HepG2 (cell line): Measurements from ENCODE around the gene KISS1. TPM values are rescaled to one million over a fixed set of nuclear protein-coding genes. Genes with fewer than 3 reads are reported as not detected.

Experiments used
- GTF3A ChIP-seq: sonication (generic); formaldehyde crosslinking; conservative IDR thresholded peaks from 2 replicates; pipeline ENCODE4 v1.4.0; 2020; ENCODE audit warnings: mild to moderate bottlenecking, missing genetic modification reagents
- KDM5A ChIP-seq: fragments of 200-600 bp; sonication (generic); IDR thresholded peaks from 2 replicates; pipeline ENCODE4 v1.7.0; 2018; ENCODE audit warnings: antibody characterized with exemption, mild to moderate bottlenecking, low read length, borderline replicate concordance
- NFKB2 ChIP-seq: sonication (generic); formaldehyde crosslinking; IDR thresholded peaks from 2 replicates; pipeline ENCODE4 v1.4.0; 2020; ENCODE audit warnings: missing genetic modification reagents, borderline replicate concordance
- NFYC ChIP-seq: IDR thresholded peaks from 2 replicates; pipeline ENCODE4 v1.6.1; 2016; ENCODE audit warnings: missing genetic modification reagents, missing compliant biosample characterization
- SMAD1 ChIP-seq: sonication (generic); formaldehyde crosslinking; IDR thresholded peaks from 2 replicates; pipeline ENCODE4 v1.4.0; 2020; ENCODE audit warnings: missing genetic modification reagents, low read depth, mild to moderate bottlenecking, borderline replicate concordance
- SRF ChIP-seq: IDR thresholded peaks from 2 replicates; pipeline ENCODE4 v1.6.1; 2011; ENCODE audit warnings: mild to moderate bottlenecking, low read depth, low read length, moderate library complexity
- ZMAT3 ChIP-seq: sonication (generic); formaldehyde crosslinking; conservative IDR thresholded peaks from 2 replicates; pipeline ENCODE4 v1.7.0; 2021; ENCODE audit warnings: missing genetic modification reagents
- ZNF207 ChIP-seq: fragments of 450-650 bp; IDR thresholded peaks from 2 replicates; pipeline ENCODE4 v1.6.1; 2016; ENCODE audit warnings: antibody characterized with exemption, borderline replicate concordance
- ZNF225 ChIP-seq: sonication (generic); formaldehyde crosslinking; IDR thresholded peaks from 2 replicates; pipeline ENCODE4 v1.4.0; 2020; ENCODE audit warnings: mild to moderate bottlenecking, missing genetic modification reagents
- ZNF44 ChIP-seq: sonication (generic); formaldehyde crosslinking; IDR thresholded peaks from 2 replicates; pipeline ENCODE4 v1.5.1; 2020; ENCODE audit warnings: mild to moderate bottlenecking, missing genetic modification reagents
- polyA plus RNA-seq, 8 experiments: library from polyadenylated mRNA; depleted of rRNA in 3 of 8; stranded (reverse) in 7 of 8; unstranded in 1 of 8; fragments of >200 nt; fragmentation: Illumina TruSeq in 4 of 8; extraction: Trizol in 4 of 8; gene quantifications; 2 replicates each; pipeline versions ENCODE4 v1.2.1 to v1.2.3, GENCODE V29; 2011 to 2016; ENCODE audit warnings: low read depth in 4 of 8, missing spikeins in 1 of 8, mixed read lengths in 1 of 8; ENCODE audit not compliant: insufficient read depth in 1 of 8
- total RNA-seq, 5 experiments: library from RNA; depleted of rRNA; stranded (reverse); fragments of >200 nt; fragmentation: Illumina TruSeq; extraction: Trizol; gene quantifications; 2 replicates each; pipeline ENCODE4 v1.2.3, GENCODE V29; 2016; ENCODE audit warnings: low read depth in 1 of 5
- TF ChIP-seq, protein P1 (sequence below): sonication (generic); formaldehyde crosslinking; IDR thresholded peaks from 2 replicates; pipeline ENCODE4 v1.4.0; 2020; ENCODE audit warnings: missing genetic modification reagents
- TF ChIP-seq, protein P2 (sequence below): IDR thresholded peaks from 2 replicates; pipeline ENCODE4 v1.6.1; 2016; ENCODE audit warnings: missing biosample characterization, missing genetic modification reagents, low read depth
- TF ChIP-seq, protein P3 (sequence below): sonication (generic); formaldehyde crosslinking; IDR thresholded peaks from 2 replicates; pipeline ENCODE4 v1.4.0; 2020; ENCODE audit warnings: missing genetic modification reagents, borderline replicate concordance
- TF ChIP-seq, protein P4 (sequence below): sonication (generic); formaldehyde crosslinking; IDR thresholded peaks from 2 replicates; pipeline ENCODE4 v1.4.0; 2020; ENCODE audit warnings: mild to moderate bottlenecking, low read depth, missing genetic modification reagents
- TF ChIP-seq, protein P5 (sequence below): sonication (generic); formaldehyde crosslinking; IDR thresholded peaks from 2 replicates; pipeline ENCODE4 v1.5.0; 2020; ENCODE audit warnings: mild to moderate bottlenecking, missing genetic modification reagents

Gene KISS1
- total and polyA plus RNA-seq, 2 of the 13 experiments (the other 11 are each of a cell fraction or from before 2014, with no cell fraction given) = 0.24 to 0.80 TPM

DNA sequence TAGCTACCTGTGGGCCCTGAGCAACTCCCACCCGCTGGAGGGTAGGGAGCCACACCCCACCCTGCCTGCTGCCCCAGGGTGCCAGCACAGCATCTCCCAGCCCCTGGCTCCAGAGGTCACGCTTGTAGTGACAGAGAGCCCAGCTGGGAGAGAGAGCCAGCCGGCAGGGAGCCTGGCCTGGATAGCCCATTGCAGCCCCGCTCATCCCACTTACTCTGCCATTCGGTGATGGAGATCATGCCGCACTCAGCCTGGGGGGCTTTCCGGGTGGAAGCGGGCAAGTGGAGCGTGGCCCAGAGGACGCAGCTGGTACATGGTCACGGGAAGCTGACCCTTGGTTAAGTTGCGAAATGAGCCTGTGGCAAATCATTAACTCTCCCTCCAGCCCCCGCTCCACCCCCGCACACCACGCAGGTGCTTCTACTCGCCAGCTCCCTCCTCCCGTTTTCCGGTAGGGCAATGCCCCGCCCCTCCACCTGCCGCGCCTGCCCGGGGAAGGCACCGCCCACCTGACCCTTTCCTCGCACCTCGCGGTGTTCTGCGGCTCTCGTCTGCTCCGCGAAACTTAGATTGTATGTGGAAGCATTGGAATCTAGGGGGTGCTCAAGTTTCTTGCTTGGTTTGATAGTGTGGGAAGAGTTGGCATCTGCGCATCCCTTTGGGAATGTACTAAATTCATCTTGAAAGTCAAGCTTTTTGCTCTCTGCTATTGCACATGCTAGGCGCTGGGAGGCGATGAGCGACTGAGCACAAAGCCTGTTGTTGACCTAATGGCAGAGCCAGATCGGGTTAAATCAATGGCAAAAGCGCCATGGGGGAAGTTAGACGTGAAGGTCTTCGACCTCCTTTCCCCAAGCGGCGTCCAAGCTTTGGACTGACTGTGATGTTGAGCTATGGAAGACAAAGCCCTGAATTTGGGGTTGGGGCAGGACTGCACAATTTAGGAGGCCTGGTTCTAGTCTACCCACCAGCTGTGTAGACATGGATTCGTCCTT lies 17.7 kb upstream of the KISS1 start, which contains the start of gene GOLT1A (continued):
- TF ChIP-seq, protein P1, sequence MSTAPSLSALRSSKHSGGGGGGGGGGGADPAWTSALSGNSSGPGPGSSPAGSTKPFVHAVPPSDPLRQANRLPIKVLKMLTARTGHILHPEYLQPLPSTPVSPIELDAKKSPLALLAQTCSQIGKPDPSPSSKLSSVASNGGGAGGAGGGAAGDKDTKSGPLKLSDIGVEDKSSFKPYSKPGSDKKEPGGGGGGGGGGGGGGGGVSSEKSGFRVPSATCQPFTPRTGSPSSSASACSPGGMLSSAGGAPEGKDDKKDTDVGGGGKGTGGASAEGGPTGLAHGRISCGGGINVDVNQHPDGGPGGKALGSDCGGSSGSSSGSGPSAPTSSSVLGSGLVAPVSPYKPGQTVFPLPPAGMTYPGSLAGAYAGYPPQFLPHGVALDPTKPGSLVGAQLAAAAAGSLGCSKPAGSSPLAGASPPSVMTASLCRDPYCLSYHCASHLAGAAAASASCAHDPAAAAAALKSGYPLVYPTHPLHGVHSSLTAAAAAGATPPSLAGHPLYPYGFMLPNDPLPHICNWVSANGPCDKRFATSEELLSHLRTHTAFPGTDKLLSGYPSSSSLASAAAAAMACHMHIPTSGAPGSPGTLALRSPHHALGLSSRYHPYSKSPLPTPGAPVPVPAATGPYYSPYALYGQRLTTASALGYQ (CRISPR knock-in tag) = peak; percentile 54; the same call in 1 of the 2 replicates
- TF ChIP-seq NFKB2 (CRISPR knock-in tag) (peak; percentile 89; the same call in 1 of the 2 replicates), ZNF225 (no peak), ZNF44 (CRISPR knock-in tag) (no peak; the same call in 1 of the 2 replicates), SMAD1 (CRISPR knock-in tag) (no peak), KDM5A (peak; percentile 53; the same call in 1 of the 2 replicates), SRF (no peak), NFYC (peak; percentile 47), ZMAT3 (CRISPR knock-in tag) (peak; percentile 57; the same call in 1 of the 2 replicates), GTF3A (CRISPR knock-in tag) (peak; percentile 75; the same call in 1 of the 2 replicates), ZNF207 (no peak)
- TF ChIP-seq, protein P2, sequence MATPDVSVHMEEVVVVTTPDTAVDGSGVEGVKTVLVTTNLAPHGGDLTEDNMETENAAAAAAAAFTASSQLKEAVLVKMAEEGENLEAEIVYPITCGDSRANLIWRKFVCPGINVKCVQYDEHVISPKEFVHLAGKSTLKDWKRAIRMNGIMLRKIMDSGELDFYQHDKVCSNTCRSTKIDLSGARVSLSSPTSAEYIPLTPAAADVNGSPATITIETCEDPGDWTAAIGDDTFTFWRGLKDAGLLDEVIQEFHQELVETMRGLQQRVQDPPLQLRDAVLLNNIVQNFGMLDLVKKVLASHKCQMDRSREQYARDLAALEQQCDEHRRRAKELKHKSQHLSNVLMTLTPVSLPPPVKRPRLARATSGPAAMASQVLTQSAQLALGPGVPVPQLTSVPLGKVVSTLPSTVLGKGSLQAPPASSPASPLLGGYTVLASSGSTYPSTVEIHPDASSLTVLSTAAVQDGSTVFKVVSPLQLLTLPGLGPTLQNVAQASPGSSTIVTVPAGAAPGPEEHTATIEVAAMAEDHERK (CRISPR knock-in tag) = no peak; the same call in 1 of the 2 replicates
- TF ChIP-seq, protein P3, sequence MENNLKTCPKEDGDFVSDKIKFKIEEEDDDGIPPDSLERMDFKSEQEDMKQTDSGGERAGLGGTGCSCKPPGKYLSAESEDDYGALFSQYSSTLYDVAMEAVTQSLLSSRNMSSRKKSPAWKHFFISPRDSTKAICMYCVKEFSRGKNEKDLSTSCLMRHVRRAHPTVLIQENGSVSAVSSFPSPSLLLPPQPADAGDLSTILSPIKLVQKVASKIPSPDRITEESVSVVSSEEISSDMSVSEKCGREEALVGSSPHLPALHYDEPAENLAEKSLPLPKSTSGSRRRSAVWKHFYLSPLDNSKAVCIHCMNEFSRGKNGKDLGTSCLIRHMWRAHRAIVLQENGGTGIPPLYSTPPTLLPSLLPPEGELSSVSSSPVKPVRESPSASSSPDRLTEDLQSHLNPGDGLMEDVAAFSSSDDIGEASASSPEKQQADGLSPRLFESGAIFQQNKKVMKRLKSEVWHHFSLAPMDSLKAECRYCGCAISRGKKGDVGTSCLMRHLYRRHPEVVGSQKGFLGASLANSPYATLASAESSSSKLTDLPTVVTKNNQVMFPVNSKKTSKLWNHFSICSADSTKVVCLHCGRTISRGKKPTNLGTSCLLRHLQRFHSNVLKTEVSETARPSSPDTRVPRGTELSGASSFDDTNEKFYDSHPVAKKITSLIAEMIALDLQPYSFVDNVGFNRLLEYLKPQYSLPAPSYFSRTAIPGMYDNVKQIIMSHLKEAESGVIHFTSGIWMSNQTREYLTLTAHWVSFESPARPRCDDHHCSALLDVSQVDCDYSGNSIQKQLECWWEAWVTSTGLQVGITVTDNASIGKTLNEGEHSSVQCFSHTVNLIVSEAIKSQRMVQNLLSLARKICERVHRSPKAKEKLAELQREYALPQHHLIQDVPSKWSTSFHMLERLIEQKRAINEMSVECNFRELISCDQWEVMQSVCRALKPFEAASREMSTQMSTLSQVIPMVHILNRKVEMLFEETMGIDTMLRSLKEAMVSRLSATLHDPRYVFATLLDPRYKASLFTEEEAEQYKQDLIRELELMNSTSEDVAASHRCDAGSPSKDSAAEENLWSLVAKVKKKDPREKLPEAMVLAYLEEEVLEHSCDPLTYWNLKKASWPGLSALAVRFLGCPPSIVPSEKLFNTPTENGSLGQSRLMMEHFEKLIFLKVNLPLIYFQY (CRISPR knock-in tag) = no peak
- TF ChIP-seq, protein P4, sequence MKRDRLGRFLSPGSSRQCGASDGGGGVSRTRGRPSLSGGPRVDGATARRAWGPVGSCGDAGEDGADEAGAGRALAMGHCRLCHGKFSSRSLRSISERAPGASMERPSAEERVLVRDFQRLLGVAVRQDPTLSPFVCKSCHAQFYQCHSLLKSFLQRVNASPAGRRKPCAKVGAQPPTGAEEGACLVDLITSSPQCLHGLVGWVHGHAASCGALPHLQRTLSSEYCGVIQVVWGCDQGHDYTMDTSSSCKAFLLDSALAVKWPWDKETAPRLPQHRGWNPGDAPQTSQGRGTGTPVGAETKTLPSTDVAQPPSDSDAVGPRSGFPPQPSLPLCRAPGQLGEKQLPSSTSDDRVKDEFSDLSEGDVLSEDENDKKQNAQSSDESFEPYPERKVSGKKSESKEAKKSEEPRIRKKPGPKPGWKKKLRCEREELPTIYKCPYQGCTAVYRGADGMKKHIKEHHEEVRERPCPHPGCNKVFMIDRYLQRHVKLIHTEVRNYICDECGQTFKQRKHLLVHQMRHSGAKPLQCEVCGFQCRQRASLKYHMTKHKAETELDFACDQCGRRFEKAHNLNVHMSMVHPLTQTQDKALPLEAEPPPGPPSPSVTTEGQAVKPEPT (CRISPR knock-in tag) = peak; percentile 94
- TF ChIP-seq, protein P5, sequence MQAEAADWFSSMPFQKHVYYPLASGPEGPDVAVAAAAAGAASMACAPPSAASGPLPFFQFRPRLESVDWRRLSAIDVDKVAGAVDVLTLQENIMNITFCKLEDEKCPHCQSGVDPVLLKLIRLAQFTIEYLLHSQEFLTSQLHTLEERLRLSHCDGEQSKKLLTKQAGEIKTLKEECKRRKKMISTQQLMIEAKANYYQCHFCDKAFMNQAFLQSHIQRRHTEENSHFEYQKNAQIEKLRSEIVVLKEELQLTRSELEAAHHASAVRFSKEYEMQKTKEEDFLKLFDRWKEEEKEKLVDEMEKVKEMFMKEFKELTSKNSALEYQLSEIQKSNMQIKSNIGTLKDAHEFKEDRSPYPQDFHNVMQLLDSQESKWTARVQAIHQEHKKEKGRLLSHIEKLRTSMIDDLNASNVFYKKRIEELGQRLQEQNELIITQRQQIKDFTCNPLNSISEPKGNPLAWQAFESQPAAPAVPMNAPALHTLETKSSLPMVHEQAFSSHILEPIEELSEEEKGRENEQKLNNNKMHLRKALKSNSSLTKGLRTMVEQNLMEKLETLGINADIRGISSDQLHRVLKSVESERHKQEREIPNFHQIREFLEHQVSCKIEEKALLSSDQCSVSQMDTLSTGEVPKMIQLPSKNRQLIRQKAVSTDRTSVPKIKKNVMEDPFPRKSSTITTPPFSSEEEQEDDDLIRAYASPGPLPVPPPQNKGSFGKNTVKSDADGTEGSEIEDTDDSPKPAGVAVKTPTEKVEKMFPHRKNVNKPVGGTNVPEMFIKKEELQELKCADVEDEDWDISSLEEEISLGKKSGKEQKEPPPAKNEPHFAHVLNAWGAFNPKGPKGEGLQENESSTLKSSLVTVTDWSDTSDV (CRISPR knock-in tag) = 0 out of 2 replicates have a peak, but pooled peaks have one; percentile 57
